ENCODE data around the gene CCL20. TPM values are rescaled to one million over a fixed set of nuclear protein-coding genes. Genes with fewer than 3 reads are reported as not detected.

CCL20 gene
- total RNA-seq, 2 donors from 2014 or later, result not detected

- H3K4me3 ChIP-seq (ENCODE audit: low read length), result no peak overlapping the region
- Mint-ChIP-seq H3K27me3 (ENCODE audit: insufficient read depth) (no peaks in the 10 kb centered on the region), H3K4me3 (no peak overlapping the region), H3K36me3 (ENCODE audit: low read depth) (no peaks in the 10 kb centered on the region), H3K4me1 (peaks cover 12% of the 10 kb centered on the region), H3K27ac (no peak overlapping the region), H3K9me3 (no peaks in the 10 kb centered on the region)
- H3K9me3 ChIP-seq (ENCODE audit: control insufficient read depth, low read length), result no peaks in the 10 kb centered on the region
- 95 to 100% methylated on average over 3 of the region's 3 CpGs for WGBS, 2 experiments (ENCODE audit: insufficient coverage in 1 of 2, insufficient read length in 1 of 2)
- no peaks in the 10 kb centered on the region for H3K4me1 ChIP-seq (ENCODE audit: control insufficient read depth, insufficient read depth, low read length)
- H3K27me3 ChIP-seq (ENCODE audit: control insufficient read depth, insufficient read depth, low read length, poor library complexity, severe bottlenecking), result no peaks in the 10 kb centered on the region
- H3K27ac ChIP-seq (ENCODE audit: low read depth, low read length), result no peak overlapping the region
- no peak overlapping the region for H3K9ac ChIP-seq (ENCODE audit: extremely low read depth, low read length, poor library complexity, severe bottlenecking)
- no peaks in the 10 kb centered on the region for H3K36me3 ChIP-seq (ENCODE audit: control insufficient read depth, insufficient read depth, low read length)
- no peak for DNase-seq
- TF ChIP-seq, protein P1, sequence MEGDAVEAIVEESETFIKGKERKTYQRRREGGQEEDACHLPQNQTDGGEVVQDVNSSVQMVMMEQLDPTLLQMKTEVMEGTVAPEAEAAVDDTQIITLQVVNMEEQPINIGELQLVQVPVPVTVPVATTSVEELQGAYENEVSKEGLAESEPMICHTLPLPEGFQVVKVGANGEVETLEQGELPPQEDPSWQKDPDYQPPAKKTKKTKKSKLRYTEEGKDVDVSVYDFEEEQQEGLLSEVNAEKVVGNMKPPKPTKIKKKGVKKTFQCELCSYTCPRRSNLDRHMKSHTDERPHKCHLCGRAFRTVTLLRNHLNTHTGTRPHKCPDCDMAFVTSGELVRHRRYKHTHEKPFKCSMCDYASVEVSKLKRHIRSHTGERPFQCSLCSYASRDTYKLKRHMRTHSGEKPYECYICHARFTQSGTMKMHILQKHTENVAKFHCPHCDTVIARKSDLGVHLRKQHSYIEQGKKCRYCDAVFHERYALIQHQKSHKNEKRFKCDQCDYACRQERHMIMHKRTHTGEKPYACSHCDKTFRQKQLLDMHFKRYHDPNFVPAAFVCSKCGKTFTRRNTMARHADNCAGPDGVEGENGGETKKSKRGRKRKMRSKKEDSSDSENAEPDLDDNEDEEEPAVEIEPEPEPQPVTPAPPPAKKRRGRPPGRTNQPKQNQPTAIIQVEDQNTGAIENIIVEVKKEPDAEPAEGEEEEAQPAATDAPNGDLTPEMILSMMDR (conservative IDR thresholded peaks at IDR 0.05), result no peak
These were observed 5.7 kb downstream of the CCL20 start for GRCh38 chr2:227819398-227819697.

GRCh38 chr2:227821043-227821942, 7.7 kb downstream of the CCL20 start:
- TF ChIP-seq, protein P1 (conservative IDR thresholded peaks at IDR 0.05), result no peak
- Mint-ChIP-seq H3K27ac (no peak overlapping the region), H3K36me3 (ENCODE audit: low read depth) (no peaks in the 10 kb centered on the region), H3K4me3 (no peak overlapping the region), H3K27me3 (ENCODE audit: insufficient read depth) (no peaks in the 10 kb centered on the region), H3K4me1 (peaks cover 12% of the 10 kb centered on the region), H3K9me3 (no peaks in the 10 kb centered on the region)
- 89 to 100% methylated on average over 3 to 4 of the region's 4 CpGs for WGBS, 2 experiments (ENCODE audit: insufficient coverage in 1 of 2, insufficient read length in 1 of 2)
- no peak overlapping the region for H3K4me3 ChIP-seq (ENCODE audit: low read length)
- no peak for DNase-seq
- H3K4me1 ChIP-seq (ENCODE audit: control insufficient read depth, insufficient read depth, low read length), result no peaks in the 10 kb centered on the region
- H3K36me3 ChIP-seq (ENCODE audit: control insufficient read depth, insufficient read depth, low read length), result no peaks in the 10 kb centered on the region
- H3K9me3 ChIP-seq (ENCODE audit: control insufficient read depth, low read length), result no peaks in the 10 kb centered on the region
- no peak overlapping the region for H3K9ac ChIP-seq (ENCODE audit: extremely low read depth, low read length, poor library complexity, severe bottlenecking)
- no peaks in the 10 kb centered on the region for H3K27me3 ChIP-seq (ENCODE audit: control insufficient read depth, insufficient read depth, low read length, poor library complexity, severe bottlenecking)
- H3K27ac ChIP-seq (ENCODE audit: low read depth, low read length), result no peak overlapping the region

DNA sequence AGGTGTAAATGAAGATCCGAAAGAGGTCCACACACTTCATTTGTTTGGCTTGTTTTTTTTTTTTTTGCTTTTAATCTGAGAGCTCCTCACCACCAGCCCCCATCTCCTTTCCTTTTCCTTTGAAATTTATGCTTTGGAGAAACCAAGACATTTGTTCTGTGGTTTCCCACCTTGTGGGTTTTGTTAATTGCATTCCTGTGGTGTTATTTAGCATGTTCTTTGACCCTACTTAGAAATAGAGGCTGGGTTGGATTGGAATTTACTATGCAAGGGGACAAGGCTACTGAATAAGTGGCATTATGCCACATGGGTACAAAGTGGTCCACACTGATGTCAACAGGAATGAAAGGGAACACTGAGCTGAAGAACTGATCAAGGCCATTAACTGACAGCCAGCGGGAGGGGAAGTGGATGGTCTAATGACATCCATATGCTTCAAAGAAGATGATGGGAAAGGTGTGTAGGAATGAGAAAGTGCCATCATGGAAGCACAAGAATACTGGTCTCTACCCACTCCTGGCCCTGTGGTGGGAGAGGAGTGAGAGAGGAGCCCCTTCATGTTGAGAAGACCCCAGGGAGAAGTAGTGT, 8.9 kb downstream of the CCL20 start:
- H3K9me3 ChIP-seq (ENCODE audit: control insufficient read depth, low read length), result no peaks in the 10 kb centered on the region
- H3K9me3 Mint-ChIP-seq, result no peaks in the 10 kb centered on the region
- H3K27me3 ChIP-seq (ENCODE audit: control insufficient read depth, insufficient read depth, low read length, poor library complexity, severe bottlenecking), result no peaks in the 10 kb centered on the region
- TF ChIP-seq, protein P1 (conservative IDR thresholded peaks at IDR 0.05), result no peak
- H3K27me3 Mint-ChIP-seq (ENCODE audit: insufficient read depth), result no peaks in the 10 kb centered on the region
- H3K9ac ChIP-seq (ENCODE audit: extremely low read depth, low read length, poor library complexity, severe bottlenecking), result no peak overlapping the region
- H3K27ac ChIP-seq (ENCODE audit: low read depth, low read length), result no peak overlapping the region
- no peaks in the 10 kb centered on the region for H3K36me3 Mint-ChIP-seq (ENCODE audit: low read depth)
- no peak for DNase-seq
- WGBS, 2 experiments (ENCODE audit: insufficient coverage in 1 of 2, insufficient read length in 1 of 2), result 80 to 96% methylated on average over 1 to 2 of the region's 2 CpGs
- H3K4me1 ChIP-seq (ENCODE audit: control insufficient read depth, insufficient read depth, low read length), result no peaks in the 10 kb centered on the region
- H3K4me3 ChIP-seq (ENCODE audit: low read length), result no peak overlapping the region
- H3K4me3 Mint-ChIP-seq, result no peak overlapping the region
- H3K4me1 Mint-ChIP-seq, result peaks cover 12% of the 10 kb centered on the region
- H3K36me3 ChIP-seq (ENCODE audit: control insufficient read depth, insufficient read depth, low read length), result no peaks in the 10 kb centered on the region
- H3K27ac Mint-ChIP-seq, result no peak overlapping the region

Measured in endodermal cell (in vitro differentiated cells).